Measurements from ENCODE around the gene ABCA2. TPM values are rescaled to one million over a fixed set of nuclear protein-coding genes. Genes with fewer than 3 reads are reported as not detected.

ABCA2 gene
- total RNA-seq, 1 experiment from 2014 or later, result 114 TPM

DNA sequence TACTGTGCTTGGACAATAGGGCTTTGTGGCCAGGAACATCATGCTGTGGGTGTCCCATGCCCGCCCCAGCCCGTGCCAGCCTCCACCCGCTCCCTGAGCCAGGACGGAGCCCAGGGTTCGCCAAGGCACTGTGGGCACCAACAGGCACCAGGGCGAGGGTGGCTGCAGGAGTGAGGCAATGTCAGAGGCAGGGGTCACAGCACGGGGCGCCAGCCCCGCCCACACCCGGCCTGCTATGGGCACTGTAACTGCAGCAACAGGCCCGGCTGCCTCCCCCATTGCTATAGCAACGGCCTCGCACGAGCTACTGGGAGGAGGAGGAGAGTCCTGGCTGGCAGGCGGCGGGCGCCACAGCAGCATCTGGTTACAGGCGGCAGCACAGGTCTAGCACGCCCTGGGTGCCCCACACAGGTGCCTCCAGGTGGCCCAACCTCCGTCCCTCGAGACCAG lies 2.5 kb downstream of the ABCA2 start:
- no peak for ATAC-seq
- H3K79me2 ChIP-seq (ENCODE audit: insufficient read depth, low read length), result peaks cover 31% of the 10 kb centered on the region
- DNase-seq (ENCODE audit: low read depth, low spot score), result no peak
- H3K4me3 ChIP-seq (replicated peaks in 1 of 2; ENCODE audit: low read depth in 1 of 2, low read length in 2 of 2), result no peak overlapping the region
- H3K36me3 ChIP-seq (ENCODE audit: control insufficient read depth in 1 of 2, insufficient read depth in 2 of 2, low read length in 2 of 2), result peaks cover 0 to 3% of the 10 kb centered on the region in 2 experiments; a peak in 1 of 4 replicates
- no peaks in the 10 kb centered on the region for H3K9me3 ChIP-seq (ENCODE audit: control insufficient read depth in 1 of 2, insufficient read depth in 1 of 2, low read depth in 1 of 2, low read length in 2 of 2)
- H2AFZ ChIP-seq (ENCODE audit: low read depth, low read length, poor library complexity, severe bottlenecking), result no peak overlapping the region
- peak overlapping the region; percentile 85; the same call in 1 of the 2 replicates for H3K27ac ChIP-seq (ENCODE audit: low read depth, low read length)
- no peaks in the 10 kb centered on the region for H4K20me1 ChIP-seq (ENCODE audit: insufficient read depth)
- no TSS peak for BruUV-seq (replicated peaks)
- H3K27me3 ChIP-seq (ENCODE audit: insufficient read depth, low read length), result no peaks in the 10 kb centered on the region
- 0 out of 2 replicates have a peak overlapping the region, but pooled peaks have one; percentile 100 for H3K4me2 ChIP-seq (ENCODE audit: low read length)
- intact Hi-C loops (cut with micrococcal nuclease), result loop anchor here (5.0 kb wide), 1 partner anchor 178 kb away; the partner anchor contains the start of gene PHPT1
- ChIA-PET RAD21 (ENCODE audit: low non-redundant PET in 1 of 2, low total read pairs in 2 of 2, uncharacterized antibody in 2 of 2, unreplicated experiment in 2 of 2) (no interaction called here), CTCF (interaction anchor here (1.7 kb wide), 1 partner anchor 21 kb away, joined by 5 read pairs; the partner anchor contains the start of gene NPDC1), POLR2A (no interaction called here)
- no peak overlapping the region for H3K9ac ChIP-seq (ENCODE audit: low read length)
- peaks cover 37 to 57% of the 10 kb centered on the region in 2 experiments for H3K4me1 ChIP-seq (ENCODE audit: control insufficient read depth in 1 of 2, insufficient read depth in 2 of 2, low read length in 2 of 2)
- no peak for TF ChIP-seq ATF3 (IDR thresholded peaks at IDR 0.05)
- no peak for TF ChIP-seq SP1 (IDR thresholded peaks at IDR 0.05; ENCODE audit: low read depth)
- no peak for TF ChIP-seq FOSL1 (IDR thresholded peaks at IDR 0.05; ENCODE audit: low read depth)
- TF ChIP-seq EZH2phosphoT487 (IDR thresholded peaks at IDR 0.05; ENCODE audit: borderline replicate concordance), result no peak
- TF ChIP-seq SIN3A (IDR thresholded peaks at IDR 0.05; ENCODE audit: low read depth), result no peak
- TF ChIP-seq TCF7L2 (IDR thresholded peaks at IDR 0.05; ENCODE audit: borderline replicate concordance, extremely low read depth, insufficient read depth, insufficient read length), result no peak
- no peak for TF ChIP-seq CBX3 (IDR thresholded peaks at IDR 0.05; ENCODE audit: low read depth)
- TF ChIP-seq, protein P1, sequence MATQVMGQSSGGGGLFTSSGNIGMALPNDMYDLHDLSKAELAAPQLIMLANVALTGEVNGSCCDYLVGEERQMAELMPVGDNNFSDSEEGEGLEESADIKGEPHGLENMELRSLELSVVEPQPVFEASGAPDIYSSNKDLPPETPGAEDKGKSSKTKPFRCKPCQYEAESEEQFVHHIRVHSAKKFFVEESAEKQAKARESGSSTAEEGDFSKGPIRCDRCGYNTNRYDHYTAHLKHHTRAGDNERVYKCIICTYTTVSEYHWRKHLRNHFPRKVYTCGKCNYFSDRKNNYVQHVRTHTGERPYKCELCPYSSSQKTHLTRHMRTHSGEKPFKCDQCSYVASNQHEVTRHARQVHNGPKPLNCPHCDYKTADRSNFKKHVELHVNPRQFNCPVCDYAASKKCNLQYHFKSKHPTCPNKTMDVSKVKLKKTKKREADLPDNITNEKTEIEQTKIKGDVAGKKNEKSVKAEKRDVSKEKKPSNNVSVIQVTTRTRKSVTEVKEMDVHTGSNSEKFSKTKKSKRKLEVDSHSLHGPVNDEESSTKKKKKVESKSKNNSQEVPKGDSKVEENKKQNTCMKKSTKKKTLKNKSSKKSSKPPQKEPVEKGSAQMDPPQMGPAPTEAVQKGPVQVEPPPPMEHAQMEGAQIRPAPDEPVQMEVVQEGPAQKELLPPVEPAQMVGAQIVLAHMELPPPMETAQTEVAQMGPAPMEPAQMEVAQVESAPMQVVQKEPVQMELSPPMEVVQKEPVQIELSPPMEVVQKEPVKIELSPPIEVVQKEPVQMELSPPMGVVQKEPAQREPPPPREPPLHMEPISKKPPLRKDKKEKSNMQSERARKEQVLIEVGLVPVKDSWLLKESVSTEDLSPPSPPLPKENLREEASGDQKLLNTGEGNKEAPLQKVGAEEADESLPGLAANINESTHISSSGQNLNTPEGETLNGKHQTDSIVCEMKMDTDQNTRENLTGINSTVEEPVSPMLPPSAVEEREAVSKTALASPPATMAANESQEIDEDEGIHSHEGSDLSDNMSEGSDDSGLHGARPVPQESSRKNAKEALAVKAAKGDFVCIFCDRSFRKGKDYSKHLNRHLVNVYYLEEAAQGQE (IDR thresholded peaks at IDR 0.05; ENCODE audit: low read depth), result no peak
- no peak for TF ChIP-seq MAX (IDR thresholded peaks at IDR 0.05)
- TF ChIP-seq CEBPB (IDR thresholded peaks at IDR 0.05; ENCODE audit: low read depth), result no peak
- no peaks in the 10 kb centered on the region for H3K9me2 ChIP-seq (ENCODE audit: insufficient read depth)

All from HCT116 (cell line).